HG03520 (cell line): Measurements from ENCODE around the gene SSRP1.
"Not testable (repeated sequence)": the region's sequence is repeated elsewhere in the genome, so short reads cannot be mapped to it uniquely, and the experiment has no call there.

Source experiments
- ATAC-seq: cut with Tn5 transposase; IDR thresholded peaks from one replicate; pipeline ENCODE4 v1.9.1; 2021; ENCODE audit warnings: mild to moderate bottlenecking, moderate library complexity; ENCODE audit not compliant: unreplicated experiment

SSRP1 gene

DNA sequence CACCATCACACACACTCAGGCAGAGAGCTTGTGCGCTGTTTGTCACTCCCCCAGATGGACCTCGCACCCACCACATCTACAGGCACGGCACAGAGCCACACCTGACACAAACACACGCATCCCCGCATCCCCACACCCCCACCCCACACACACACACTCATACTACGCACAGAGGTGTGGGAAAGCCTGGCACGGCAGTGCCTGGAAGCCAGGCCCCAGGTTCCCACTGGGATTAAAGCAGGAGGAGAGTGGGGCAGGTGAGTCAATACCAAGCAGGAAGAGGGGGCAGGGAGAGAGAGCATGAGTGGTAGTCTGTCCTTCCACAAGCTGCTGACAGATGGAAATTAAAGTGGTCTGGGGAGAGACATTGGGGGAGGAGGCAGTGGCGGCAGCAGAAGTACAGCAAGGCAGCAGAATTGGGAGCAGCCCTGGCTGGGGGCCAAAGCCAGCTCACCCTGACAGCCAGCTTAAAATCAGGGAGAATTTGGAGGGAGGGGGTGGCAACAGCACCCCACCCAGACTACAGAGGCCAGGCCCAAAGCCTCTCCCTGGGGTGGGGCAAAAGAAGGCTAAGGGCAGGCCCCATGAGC, 31.6 kb downstream of the SSRP1 start:
- no peak for ATAC-seq

DNA sequence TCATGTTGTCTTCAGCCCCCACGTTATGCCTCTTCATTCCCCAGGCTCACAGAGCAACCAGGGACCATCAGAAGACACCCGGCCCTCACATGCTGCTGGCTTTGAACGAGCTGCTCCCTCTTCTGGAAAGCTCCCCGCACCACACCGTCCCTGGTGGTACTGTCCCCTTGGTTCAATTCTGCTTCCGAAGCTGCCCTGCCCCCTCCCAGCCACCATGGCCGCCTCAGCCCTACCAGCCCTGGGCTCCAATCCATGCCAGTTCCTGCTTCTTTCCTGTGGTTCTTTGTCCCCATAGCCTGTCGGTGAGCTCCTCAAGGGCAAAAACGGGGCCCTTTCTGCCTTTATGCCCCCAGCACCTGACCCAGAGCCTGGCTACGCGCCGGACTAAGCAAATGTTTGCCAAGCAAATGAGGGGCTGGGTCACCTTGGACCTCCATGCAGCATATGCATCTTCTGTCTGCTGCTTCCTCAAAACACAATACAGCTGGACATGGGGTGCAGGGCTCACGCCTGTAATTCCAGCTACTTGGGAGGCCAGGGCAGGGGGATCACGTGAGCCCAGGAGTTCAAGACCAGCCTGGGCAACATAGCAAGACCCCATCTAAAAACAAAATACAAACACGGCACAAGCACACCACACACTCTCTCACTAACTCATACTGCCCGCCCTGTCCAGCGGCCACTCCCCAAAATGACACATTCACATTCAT, 32.3 kb downstream of the SSRP1 start:
- no peak for ATAC-seq

GRCh38 chr11:57302489-57302888, 33.2 kb downstream of the SSRP1 start:
- ATAC-seq: no peak

- no peak for ATAC-seq
Measured at GRCh38 chr11:57301711-57302423, 33.8 kb downstream of the SSRP1 start.

GRCh38 chr11:57300785-57301184, 34.9 kb downstream of the SSRP1 start:
- no peak for ATAC-seq

DNA sequence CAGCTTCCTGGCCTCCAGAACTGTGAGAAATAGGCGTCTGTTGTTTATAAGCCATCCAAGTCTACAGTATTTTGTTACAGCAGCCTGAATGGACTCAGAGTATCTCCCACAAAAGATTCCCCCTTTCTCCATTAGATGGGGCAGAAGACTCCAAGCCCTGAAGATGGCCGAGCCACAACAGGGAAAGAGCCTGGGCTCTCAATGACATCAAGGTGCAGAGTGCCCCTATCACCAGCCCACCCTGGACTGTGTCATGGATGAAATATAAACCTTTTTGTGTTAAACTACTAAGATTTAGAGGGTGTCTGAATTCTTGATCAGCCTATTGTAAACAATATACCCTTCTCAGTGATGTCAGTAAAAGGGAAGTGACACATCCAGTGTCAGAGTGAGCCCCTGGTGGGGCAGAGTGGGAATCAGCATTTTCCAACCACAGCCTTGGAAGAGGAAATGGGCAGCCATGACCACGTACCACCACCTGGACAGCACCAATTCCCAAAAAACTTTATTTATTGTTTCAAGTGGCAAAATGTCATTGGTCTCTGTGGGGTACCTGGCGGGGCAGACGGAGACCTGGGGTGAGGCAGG, 36.4 kb downstream of the SSRP1 start:
- ATAC-seq: no peak

DNA sequence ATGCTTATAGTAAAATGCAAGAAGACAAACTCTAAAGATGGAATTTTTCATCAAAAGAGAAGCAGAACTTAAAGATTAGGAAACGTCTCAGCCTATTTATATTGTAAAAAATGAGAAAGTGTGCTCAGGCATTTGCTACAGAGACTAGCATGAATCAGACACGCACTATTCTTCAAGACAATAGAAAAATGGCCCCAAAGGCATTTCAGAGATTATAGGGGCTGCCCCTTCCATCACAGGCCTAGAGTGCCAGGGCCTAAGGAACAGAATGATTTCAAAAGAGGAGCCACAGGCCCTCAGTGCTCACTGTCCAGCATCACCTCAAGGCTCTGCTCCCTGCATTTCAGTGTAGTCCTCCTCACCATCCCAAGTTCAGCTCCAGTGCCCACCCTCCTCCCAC, 38.5 kb downstream of the SSRP1 start:
- ATAC-seq: no peak

- ATAC-seq: not testable (repeated sequence)
Measured at GRCh38 chr11:57296205-57296604, 39.5 kb downstream of the SSRP1 start.

GRCh38 chr11:57294225-57295131, 41.2 kb downstream of the SSRP1 start:
- ATAC-seq: no peak

DNA sequence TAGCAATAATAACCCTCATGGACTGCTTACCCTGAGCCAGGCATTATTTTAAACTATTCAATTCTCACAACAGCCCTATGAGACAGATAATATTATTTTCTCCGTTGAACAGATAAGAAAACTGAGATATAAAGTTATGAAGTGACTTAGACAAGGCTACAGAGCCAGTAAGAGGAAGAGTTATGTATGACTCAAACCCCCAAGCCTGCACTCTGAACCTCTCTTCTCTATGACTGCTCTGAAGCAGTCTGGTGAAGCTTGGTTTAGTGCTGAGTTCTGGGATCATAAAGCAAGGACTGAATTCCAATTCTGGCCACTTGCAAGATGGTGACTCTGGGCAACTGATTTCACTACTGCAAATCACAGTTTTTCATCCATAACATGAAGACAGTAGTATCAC, 45.4 kb downstream of the SSRP1 start:
- ATAC-seq: no peak

GRCh38 chr11:57288771-57289579, 46.7 kb downstream of the SSRP1 start:
- ATAC-seq: no peak

GRCh38 chr11:57287884-57288283, 47.8 kb downstream of the SSRP1 start:
- no peak for ATAC-seq

DNA sequence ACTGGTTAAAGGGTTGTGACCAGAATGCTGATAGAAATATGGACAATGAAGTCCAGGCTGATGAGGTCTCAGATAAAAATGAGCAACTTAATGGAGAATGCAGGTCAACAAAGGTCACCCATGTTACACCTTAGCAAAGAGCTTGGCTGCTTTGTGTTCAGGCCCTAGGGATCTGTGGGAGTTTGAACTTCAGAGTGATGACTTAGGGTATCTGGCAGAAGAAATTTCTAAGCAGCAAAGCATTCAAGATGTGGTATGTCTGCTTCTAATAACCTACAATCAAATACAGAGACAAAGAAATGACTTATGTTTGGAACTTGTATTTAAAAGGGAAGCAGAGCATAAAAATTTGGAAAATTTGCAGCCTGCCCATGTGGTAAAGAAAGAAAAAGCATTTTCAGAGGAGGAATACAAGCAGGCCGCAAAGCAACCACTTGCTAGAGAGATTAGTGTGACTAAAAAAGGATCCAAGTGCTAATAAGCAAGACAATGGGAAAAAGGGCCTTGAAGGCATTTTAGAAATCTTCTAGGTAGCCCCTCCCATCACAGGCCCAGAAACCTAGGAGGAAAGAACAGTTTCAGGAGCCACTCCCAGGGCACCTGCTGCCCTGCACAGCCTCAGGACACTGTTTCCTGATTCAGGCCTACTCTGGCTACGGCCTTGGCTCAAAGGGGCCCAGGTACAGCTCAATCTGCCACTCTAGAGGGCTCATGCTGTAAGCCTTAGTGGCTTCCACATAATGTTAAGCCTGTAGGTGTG, 52.3 kb downstream of the SSRP1 start:
- ATAC-seq: no peak

DNA sequence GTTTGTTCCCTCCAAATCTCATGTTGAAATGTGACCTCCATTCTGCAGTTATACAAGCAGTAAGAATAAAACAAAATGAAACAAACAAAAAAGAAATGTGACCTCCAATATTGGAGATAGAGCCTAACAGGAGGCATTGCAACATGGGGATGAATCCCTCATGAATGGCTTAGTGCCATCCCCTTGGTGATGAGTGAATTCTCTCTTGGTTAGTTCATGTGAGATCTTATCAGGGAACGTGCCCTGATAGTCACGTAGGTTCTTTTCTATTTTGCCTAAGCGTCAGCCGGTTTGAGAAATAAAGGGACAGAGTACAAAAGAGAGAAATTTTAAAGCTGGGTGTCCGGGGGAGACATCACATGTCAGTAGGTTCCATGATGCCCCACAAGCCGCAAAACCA, 54.1 kb downstream of the SSRP1 start:
- not testable (repeated sequence) for ATAC-seq

DNA sequence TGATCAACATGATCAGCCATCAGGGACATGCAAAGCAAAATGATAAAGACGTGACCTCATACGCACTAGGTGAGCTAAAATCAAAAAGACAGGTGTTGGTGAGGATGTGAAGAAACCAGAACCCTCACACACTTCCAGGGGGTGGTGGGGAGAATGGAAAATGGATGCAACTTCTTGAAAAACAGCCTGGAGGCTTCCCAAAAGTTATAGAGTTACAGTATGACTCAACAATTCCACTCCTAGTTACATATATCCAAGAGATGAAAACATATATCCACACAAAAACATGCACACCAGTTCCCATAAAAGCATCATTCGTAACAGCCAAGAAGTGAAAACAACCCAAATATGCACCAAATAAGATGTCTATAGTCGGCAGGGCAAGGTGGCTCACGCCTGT, 56.6 kb downstream of the SSRP1 start:
- no peak for ATAC-seq

DNA sequence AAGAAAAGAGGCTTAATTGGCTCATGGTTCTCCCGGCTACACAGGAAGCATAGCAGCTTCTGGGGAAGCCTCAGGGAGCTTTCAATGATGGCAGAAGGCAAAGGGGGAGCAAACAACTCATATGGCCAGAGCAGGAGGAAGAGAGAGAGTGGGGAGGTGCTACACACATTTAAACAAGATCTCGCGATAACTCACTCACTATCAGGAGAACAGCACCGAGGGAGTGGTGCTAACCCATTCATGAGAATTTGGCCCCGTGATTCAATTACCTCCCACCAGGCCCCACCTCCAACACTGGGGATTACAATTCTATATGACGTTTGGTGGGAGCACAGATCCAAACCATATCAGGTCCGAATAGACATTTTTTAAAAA, 57.0 kb downstream of the SSRP1 start:
- no peak for ATAC-seq

- peak; percentile 67 for ATAC-seq
Measured at GRCh38 chr11:57277845-57278720, 57.6 kb downstream of the SSRP1 start.

- ATAC-seq: no peak
Measured at GRCh38 chr11:57276971-57277675, 58.6 kb downstream of the SSRP1 start.
